Fibroblast of mammary gland (primary cell): ENCODE measurements around the gene HIC2.
"Not testable (repeated sequence)": the region's sequence is repeated elsewhere in the genome, so short reads cannot be mapped to it uniquely, and the experiment has no call there.

Source experiments
- DNase-seq: peaks from one replicate; pipeline ENCODE4 v3.0.0-alpha.2; 2010; ENCODE audit warnings: low read depth
- H3K4me3 ChIP-seq: 2 replicates; pipeline ENCODE4 v1.5.1; 2011; ENCODE audit warnings: low read depth, mild to moderate bottlenecking, low read length, moderate library complexity; ENCODE audit not compliant: control insufficient read depth

HIC2 gene, protein sequence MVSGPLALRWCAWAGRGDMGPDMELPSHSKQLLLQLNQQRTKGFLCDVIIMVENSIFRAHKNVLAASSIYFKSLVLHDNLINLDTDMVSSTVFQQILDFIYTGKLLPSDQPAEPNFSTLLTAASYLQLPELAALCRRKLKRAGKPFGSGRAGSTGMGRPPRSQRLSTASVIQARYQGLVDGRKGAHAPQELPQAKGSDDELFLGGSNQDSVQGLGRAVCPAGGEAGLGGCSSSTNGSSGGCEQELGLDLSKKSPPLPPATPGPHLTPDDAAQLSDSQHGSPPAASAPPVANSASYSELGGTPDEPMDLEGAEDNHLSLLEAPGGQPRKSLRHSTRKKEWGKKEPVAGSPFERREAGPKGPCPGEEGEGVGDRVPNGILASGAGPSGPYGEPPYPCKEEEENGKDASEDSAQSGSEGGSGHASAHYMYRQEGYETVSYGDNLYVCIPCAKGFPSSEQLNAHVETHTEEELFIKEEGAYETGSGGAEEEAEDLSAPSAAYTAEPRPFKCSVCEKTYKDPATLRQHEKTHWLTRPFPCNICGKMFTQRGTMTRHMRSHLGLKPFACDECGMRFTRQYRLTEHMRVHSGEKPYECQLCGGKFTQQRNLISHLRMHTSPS

DNA sequence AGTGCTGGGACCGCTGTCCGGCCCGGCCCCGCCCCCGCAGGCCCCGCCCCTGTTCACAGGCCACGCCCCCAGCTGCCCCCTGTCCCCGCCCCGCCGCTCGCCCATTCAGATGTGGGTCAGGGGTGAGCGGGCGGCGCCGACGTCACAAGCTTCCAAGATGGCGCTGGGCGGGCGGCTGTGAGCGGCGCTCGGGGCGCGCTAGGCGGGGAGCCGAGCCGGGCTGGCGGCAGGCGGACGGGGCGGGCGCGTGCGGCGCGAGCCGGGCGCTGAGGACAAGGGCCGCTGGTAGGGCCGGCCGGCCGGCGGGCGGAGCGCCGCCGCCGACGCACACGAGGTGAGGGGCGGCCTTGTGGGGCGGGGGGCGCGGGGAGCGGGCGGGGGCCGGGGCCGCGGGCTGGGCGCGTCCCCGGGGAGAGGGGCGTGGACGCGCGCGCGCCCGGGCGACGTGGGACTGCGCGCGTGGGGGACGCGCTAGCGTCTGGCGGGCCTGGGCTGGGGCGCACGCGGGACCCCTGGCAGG is at the start of gene HIC2:
Gene HIC2, plus strand, starts transcription at position 145 of the 520 bp plus-strand sequence. CDS start 25,461 bp downstream, outside the sequence.
- DNase-seq = not testable (repeated sequence)
- peak within 1 kb of the TSS; percentile 42 for H3K4me3 ChIP-seq

DNA sequence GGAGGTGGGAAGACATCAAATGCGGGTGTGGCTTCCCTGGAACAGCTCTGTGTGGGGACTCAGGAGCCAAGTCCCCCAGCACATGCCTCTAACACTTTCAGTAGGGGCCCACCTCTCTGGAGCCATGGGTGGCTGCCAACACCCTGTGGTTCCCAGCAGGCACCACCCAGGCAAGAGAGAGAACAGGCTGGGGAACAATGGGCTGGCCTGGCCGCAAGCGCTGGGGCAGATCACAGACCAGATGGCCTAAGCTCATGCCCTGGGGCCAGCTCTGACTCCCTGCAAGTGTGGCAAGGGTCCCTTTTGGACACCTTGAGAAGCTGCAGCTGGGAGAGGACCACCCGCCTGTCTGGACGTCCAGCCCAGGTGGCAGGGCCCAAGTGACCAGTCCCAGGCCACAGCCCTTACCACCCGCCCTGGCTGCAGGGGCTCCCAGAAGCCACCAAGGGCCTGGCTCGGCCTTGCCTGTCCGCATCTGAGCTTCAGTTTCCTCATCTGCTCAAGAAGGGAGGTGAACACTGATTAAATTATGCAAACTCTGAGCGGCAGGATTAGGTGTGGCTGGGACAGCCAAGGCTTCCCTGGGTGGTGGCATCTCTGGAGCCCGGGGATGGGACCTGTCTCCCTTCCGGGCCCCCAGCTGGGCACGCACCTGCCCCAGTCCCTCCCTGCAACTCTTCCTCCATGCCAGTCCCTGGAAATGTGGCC is 48.4 kb upstream of the HIC2 start:
- not testable (repeated sequence) for DNase-seq, H3K4me3 ChIP-seq

DNA sequence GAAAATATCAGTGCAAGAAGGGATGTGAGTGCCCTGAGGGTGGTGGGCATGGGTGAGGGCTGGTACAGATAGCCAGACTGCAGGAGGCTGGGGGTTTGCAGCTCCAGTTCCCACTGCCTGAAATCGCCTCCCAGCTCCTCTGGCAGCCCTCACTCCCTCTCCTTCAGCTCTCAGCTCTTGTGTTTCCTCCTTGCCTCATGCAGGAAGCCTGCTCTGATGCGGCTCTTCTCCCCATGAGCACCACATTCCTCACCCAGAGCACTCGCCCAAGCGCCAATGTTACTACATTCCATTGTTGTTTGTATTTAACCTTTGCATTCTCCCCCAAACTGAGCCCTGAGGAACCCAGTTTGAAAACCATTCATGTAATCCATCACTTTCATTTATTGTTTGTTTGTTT is 41.3 kb upstream of the HIC2 start:
- not testable (repeated sequence) for DNase-seq, H3K4me3 ChIP-seq

DNA sequence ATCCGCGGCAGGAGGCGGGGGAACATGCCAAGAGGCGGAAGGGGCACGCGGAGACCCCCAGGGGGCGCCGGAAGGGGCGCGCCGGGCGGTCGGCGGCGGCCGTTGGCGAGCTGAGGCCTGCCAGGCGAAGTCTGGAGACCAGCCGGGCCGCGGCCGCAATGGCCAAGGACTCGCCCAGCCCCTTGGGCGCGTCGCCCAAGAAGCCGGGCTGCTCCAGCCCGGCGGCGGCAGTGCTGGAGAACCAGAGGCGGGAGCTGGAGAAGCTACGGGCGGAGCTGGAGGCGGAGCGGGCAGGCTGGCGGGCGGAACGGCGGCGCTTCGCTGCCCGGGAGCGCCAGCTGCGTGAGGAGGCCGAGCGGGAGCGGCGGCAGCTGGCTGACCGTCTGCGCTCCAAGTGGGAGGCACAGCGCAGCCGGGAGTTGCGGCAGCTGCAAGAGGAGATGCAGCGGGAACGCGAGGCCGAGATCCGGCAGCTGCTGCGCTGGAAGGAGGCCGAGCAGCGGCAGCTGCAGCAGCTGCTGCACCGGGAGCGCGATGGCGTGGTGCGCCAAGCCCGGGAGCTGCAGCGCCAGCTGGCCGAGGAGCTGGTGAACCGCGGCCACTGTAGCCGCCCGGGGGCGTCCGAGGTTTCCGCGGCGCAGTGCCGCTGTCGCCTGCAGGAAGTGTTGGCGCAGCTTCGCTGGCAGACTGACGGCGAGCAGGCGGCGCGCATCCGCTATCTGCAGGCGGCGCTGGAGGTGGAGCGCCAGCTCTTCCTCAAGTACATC is 33.3 kb upstream of the HIC2 start, which contains the start of gene RIMBP3B:
Gene RIMBP3B, plus strand, starts transcription at position 51 of the 767 bp plus-strand sequence. Its CDS starts 108 bp downstream, at position 159.
- DNase-seq = not testable (repeated sequence)

DNA sequence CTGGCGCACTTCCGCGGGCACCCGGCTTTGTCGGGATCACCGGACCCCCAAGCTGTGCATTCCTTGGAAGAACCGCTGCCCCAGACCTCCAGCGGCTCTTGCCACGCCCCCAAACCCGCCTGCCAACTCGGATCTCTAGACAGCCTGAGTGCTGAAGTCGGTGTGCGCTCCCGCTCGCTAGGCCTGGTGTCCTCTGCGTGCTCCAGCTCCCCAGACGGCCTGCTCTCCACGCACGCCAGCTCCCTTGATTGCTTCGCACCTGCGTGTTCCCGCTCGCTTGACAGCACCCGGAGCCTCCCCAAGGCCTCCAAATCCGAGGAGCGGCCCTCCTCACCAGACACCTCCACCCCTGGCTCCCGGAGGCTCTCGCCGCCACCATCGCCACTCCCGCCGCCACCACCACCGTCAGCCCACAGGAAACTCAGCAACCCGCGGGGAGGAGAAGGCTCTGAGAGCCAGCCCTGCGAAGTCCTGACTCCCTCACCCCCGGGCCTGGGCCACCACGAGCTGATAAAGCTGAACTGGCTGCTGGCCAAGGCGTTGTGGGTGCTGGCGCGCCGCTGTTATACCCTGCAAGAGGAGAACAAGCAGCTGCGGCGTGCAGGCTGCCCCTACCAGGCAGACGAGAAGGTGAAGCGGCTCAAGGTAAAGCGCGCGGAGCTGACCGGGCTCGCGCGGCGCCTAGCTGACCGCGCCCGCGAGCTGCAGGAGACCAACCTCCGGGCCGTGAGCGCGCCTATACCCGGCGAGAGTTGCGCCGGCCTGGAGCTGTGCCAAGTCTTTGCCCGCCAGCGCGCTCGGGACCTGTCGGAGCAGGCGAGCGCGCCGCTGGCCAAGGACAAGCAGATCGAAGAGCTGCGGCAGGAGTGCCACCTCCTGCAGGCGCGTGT is 32.5 kb upstream of the HIC2 start:
- not testable (repeated sequence) for H3K4me3 ChIP-seq, DNase-seq

More for the DNA sequence above, 33.3 kb upstream of the HIC2 start, which contains the start of gene RIMBP3B:
- H3K4me3 ChIP-seq = not testable (repeated sequence)

DNA sequence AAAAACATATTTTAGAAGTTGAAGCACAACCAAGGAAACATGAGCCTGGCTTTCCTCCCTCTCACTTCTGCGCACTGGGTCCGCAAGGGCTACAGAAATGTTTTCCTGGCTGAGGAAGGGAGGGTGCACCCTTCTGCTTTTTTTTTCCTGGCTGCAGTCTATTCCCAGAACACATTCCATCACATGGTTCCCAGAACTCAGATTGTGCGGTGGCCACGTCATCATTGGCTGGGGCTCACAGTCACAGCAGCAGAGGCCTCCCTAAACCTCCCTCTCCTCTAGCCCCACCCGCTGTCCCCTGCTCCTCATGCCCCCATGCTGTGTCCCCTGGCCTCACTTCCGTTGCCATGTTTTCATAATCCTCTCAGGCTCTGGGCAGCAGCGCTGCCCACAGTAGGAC is 27.7 kb upstream of the HIC2 start:
- H3K4me3 ChIP-seq, DNase-seq: not testable (repeated sequence)

DNA sequence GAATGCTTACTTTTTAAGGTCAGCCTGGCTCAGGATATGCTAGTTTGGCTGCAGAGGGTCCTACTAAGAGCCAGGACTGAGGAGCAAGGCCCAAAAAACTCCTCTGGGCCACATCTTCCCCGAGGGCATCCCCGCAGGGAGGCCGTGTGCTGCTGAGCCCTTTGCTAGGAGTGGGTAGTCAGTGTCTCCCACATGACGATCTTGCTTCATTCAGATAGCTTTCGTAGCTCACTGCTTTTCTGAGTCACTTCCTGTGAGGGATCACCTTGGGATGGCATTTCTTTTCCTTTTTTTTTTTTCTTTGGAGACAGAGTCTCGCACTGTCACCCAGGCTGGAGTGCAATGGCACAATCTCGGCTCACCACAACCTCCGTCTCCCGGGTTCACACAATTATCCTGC is 27.2 kb upstream of the HIC2 start:
- not testable (repeated sequence) for DNase-seq

DNA sequence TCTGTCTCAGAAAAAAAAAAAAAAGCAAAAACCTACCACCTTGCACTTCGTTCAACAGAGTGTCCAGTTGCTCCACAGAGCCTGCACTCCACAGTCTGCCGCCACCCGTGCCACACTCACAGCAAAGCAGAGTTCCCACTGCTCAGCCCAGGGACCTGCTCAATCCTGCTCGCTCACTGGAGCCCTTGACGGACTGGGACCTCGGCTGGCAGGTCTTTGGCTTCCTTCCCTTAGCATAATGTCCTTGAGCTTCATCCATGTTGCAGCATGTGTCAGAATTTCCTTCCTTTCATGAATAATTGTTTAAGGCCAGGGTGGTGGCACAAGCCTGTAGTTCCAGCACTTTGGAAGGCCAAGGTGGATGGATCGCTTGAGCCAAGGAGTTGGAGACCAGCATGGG is 22.6 kb upstream of the HIC2 start:
- not testable (repeated sequence) for H3K4me3 ChIP-seq, DNase-seq

More for the DNA sequence above, 27.2 kb upstream of the HIC2 start:
- H3K4me3 ChIP-seq = not testable (repeated sequence)

DNA sequence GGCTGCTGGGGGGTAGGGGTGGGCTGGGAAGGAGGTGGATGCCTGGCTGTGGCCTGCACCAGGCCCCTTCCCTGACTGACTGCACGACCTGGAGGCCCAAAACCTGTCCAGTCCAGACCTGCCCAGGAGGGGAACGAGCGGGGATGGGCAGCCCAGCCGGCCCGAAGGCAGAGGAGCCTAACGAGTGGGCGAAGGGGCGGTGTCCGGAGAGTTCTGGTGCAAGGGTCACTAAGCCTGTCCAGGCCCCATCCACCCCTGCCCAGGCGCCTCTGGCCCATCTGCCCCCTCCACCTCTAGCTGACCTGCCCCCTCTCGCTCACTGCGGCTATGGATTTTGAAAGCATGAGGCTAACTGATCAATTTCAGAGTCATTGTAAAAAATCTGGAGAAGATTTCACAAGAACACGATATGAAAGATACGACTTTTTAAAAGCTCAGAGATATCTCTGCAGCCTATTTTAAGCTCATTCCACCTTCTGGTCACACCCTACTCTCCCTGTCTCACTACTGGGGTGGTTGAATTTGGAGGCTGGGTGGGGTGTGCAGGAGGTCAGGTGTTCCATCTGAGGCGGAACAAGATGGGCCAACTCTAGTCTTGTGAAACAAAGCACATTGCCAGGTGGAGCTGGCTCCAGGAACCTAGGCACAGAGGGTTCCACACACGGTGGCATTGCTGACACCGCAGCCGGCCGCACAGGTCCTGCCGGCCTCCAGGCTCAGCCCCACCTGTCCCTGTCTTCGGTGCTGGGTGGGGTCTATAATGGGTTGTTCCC is 15.8 kb upstream of the HIC2 start:
- not testable (repeated sequence) for DNase-seq, H3K4me3 ChIP-seq

DNA sequence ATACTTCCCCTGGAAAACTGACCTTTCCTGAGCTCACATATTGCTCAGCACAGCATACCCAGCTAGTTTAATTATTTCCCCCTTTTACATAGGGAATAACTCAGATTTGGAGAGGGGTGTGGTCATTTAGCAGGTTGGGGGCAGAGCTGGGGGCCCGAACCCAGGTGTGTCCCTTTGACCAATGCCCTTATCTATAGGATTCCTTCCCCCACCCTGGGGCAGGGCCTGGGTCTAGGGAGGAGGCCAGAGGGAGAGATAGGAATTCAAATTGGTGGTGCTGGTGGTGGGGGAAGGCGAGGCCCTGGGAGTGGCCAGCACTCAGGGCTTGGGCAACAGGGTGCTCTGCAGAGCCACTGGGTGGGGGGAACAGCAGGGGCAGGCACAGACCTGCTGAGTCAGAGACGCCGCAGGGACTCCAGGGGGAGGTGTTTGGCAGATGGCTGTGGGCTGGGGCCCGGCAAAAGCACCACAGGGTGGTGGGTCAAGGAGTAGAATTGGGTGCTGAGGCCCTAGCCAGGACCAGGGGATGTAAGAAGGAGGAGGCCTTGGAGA is 14.3 kb upstream of the HIC2 start:
- H3K4me3 ChIP-seq, DNase-seq: not testable (repeated sequence)

DNA sequence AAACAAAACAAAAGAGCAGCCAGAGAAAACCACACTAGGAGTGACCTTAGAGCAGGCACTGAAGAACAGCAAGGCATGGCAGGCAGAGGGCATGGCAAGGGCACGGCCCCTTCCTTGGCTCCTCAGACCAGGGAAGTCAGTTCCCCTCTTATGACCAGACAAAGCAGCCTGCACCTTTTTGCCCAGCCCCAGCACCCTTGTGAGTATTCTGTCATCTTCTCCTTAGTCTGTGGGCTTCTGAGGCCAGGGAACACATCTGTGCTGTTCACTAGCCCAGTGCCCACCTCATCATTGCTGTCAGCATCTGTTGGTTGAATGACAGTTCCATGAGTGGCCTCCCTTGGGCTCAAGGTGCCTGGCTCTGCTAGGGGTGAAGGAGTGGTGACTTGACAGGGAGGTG is 10.0 kb upstream of the HIC2 start:
- H3K4me3 ChIP-seq, DNase-seq: not testable (repeated sequence)

DNA sequence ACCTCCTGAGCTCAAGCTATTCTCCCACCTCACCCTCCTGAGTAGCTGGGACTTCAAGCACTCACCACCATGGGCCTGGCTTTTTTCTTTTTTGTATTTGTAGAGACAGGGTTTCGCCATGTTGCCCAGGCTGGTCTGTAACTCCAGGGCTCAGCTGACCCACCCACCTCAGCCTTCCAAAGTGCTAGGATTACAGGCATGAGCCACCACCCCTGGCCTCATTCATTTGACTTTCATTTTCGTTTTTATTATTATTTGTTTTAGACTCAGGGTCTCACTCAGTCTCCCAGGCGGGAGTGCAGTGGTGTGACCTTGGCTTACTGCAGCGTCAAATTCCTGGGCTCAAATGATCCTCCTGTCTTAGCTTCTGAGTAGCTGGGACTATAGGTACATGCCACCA is 9.4 kb upstream of the HIC2 start:
- not testable (repeated sequence) for DNase-seq, H3K4me3 ChIP-seq

DNA sequence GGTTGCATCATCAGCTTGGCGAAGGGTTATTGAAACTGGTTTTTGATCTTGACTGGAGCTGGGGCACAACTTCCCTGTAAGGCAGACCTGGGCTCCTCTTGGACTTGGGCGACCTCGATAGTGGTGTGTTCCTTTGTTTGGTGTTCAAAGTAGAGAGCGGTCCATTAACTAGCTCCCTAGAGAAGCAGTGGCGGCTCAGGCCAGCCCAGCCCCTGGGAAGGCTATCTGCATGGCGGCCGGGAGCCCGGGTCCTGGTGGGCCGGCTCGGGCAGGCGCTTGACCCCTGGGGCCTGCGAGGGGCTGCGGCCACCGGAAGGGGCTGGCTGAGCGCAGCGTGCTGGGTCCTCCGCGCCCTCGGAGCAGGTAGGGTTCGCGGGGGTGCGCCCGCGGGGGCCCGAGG is 796 bp upstream of the HIC2 start:
- not testable (repeated sequence) for DNase-seq, H3K4me3 ChIP-seq

DNA sequence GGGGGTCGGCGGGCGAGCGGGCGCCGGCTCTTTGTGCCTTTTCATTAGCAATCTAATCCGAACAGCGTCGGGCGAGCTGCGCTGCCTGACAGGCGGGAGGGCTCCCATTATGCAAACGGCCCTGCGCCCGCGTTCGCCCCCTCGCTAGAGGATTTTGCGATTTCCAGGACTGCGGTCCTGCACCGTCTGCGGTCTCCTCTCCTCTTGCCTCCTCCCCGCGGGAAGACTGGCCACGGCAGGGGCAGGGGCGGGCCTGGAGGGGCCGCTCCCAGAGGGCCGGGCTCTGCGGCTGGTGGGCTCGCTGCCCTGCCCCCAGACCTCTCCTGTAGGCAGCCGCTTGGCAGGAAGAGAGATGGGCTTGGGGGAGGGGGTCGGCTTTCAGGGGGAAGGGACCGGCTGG is 682 bp downstream of the HIC2 start:
- peak overlapping the region; percentile 42 for H3K4me3 ChIP-seq
- DNase-seq = not testable (repeated sequence)

DNA sequence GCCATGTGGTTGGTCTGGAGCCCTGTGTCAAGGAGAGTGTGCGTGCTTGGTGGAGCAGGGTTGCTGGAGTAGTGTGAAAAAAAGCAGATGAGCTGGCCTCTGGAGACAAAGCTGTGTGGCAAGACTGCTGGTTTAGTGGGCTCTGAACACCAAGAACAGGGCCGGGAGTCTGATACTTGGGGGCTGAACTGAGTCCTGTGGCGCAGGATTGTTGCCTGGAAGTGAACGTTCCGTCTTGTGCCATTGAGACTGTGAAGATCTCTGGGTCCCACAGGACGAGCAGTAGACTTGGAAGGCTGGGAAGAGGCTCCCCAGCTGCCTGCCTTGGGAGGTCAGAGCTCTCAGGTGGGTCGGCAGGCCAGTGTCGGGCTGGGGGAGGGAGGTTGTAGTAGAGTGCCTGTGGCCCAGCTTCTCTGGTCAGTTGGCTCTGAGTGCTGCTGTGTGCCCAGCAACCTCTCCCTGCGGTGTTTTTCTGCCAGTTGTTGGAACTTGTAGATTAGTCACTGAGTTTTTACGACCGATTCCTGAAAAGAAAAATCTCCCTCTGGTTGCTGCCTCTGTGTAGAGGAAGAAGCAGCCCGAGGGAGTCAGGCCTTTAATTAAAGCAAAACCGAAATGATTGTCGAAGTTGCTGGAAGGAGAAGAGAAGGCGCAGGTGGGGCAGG is 1.9 kb downstream of the HIC2 start:
- DNase-seq, H3K4me3 ChIP-seq: not testable (repeated sequence)
